ENCODE measurements around the gene SLC12A7.

Gene SLC12A7

GRCh38 chr5:1050423-1051365 is 61.2 kb downstream of the SLC12A7 start:
- no peak for DNase-seq (ENCODE audit: low read depth)

GRCh38 chr5:1048861-1049838 is 62.7 kb downstream of the SLC12A7 start:
- no peak for DNase-seq (ENCODE audit: low read depth)

GRCh38 chr5:1048162-1048721 is 63.6 kb downstream of the SLC12A7 start:
- no peak for DNase-seq (ENCODE audit: low read depth)

- DNase-seq (ENCODE audit: low read depth): no peak
Observed at GRCh38 chr5:1047332-1047965, 64.4 kb downstream of the SLC12A7 start.

GRCh38 chr5:1045960-1046560 is 65.8 kb downstream of the SLC12A7 start:
- DNase-seq (ENCODE audit: low read depth): no peak

GRCh38 chr5:1044117-1044516 is 67.7 kb downstream of the SLC12A7 start:
- no peak for DNase-seq (ENCODE audit: low read depth)

- DNase-seq (ENCODE audit: low read depth): no peak
Observed at GRCh38 chr5:1043327-1043726, 68.5 kb downstream of the SLC12A7 start.

GRCh38 chr5:1042626-1043025 is 69.2 kb downstream of the SLC12A7 start:
- no peak for DNase-seq (ENCODE audit: low read depth)

- no peak for DNase-seq (ENCODE audit: low read depth)
Observed at GRCh38 chr5:1041225-1042143, 70.4 kb downstream of the SLC12A7 start.

GRCh38 chr5:1040571-1040970 is 71.3 kb downstream of the SLC12A7 start:
- no peak for DNase-seq (ENCODE audit: low read depth)

- no peak for DNase-seq (ENCODE audit: low read depth)
Observed at GRCh38 chr5:1039706-1040260, 72.1 kb downstream of the SLC12A7 start.

- DNase-seq (ENCODE audit: low read depth): no peak
Observed at GRCh38 chr5:1039210-1039548, 72.7 kb downstream of the SLC12A7 start.

- no peak for DNase-seq (ENCODE audit: low read depth)
Observed at GRCh38 chr5:1038417-1039209, 73.2 kb downstream of the SLC12A7 start.

- no peak for DNase-seq (ENCODE audit: low read depth)
Observed at GRCh38 chr5:1037671-1038416, 74.0 kb downstream of the SLC12A7 start.

- DNase-seq (ENCODE audit: low read depth): no peak
Observed at GRCh38 chr5:1037123-1037670, 74.7 kb downstream of the SLC12A7 start.

GRCh38 chr5:1036504-1037122 is 75.2 kb downstream of the SLC12A7 start:
- no peak for DNase-seq (ENCODE audit: low read depth)

Measured in stimulated activated CD8-positive, alpha-beta memory T cell treated with anti-CD3 and anti-CD28 coated beads, Interleukin-12 subunit alpha, Interleukin-12 subunit beta, amount 100 ng/mL, for 4 hours (primary cell).